Ovary (tissue), 3 donors: Measurements from ENCODE around the gene CDC14A.

Experiments
- POLR2A ChIP-seq: fragments of 450-650 bp; IDR thresholded peaks from one replicate; pipeline ENCODE4 v1.6.1; 2017; ENCODE audit warnings: antibody characterized with exemption, mild to moderate bottlenecking, moderate library complexity
- TF ChIP-seq, protein P1 (sequence below), 3 donors: fragments of 450-650 bp in 2 of 3; fragments of 200-600 bp in 1 of 3; IDR thresholded peaks; one replicate each; pipeline versions ENCODE4 v1.5.1 to v1.8.0; 2016 to 2022; ENCODE audit warnings: antibody characterized with exemption in 3 of 3, mild to moderate bottlenecking in 1 of 3
- donor health status: DM: no; HTN: no; CAD: no.

GRCh38 chr1:100485855-100486258 is 133.6 kb downstream of the CDC14A start:
- TF ChIP-seq, protein P1, sequence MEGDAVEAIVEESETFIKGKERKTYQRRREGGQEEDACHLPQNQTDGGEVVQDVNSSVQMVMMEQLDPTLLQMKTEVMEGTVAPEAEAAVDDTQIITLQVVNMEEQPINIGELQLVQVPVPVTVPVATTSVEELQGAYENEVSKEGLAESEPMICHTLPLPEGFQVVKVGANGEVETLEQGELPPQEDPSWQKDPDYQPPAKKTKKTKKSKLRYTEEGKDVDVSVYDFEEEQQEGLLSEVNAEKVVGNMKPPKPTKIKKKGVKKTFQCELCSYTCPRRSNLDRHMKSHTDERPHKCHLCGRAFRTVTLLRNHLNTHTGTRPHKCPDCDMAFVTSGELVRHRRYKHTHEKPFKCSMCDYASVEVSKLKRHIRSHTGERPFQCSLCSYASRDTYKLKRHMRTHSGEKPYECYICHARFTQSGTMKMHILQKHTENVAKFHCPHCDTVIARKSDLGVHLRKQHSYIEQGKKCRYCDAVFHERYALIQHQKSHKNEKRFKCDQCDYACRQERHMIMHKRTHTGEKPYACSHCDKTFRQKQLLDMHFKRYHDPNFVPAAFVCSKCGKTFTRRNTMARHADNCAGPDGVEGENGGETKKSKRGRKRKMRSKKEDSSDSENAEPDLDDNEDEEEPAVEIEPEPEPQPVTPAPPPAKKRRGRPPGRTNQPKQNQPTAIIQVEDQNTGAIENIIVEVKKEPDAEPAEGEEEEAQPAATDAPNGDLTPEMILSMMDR (IDR thresholded peaks at IDR 0.05) = no peak
- TF ChIP-seq POLR2A = no peak
